Nephron progenitor cell (in vitro differentiated cells): ENCODE measurements around the gene TNRC6A.
"Not testable (repeated sequence)": the region's sequence is repeated elsewhere in the genome, so short reads cannot be mapped to it uniquely, and the experiment has no call there.

ENCODE experiments used
- DNase-seq: peaks from one replicate; pipeline ENCODE4 v3.0.0; 2021
- H3K27ac Mint-ChIP-seq: 2 replicates; pipeline ENCODE4 v1.8.0; 2021; ENCODE audit warnings: mild to moderate bottlenecking, moderate library complexity, mixed read lengths
- H3K27me3 Mint-ChIP-seq: 2 replicates; pipeline ENCODE4 v1.8.0; 2021; ENCODE audit warnings: mild to moderate bottlenecking, low read depth, mixed read lengths; ENCODE audit not compliant: poor library complexity
- H3K36me3 Mint-ChIP-seq: 2 replicates; pipeline ENCODE4 v1.8.0; 2021; ENCODE audit warnings: low read depth, mixed read lengths
- H3K4me1 Mint-ChIP-seq: 2 replicates; pipeline ENCODE4 v1.8.0; 2021; ENCODE audit warnings: mixed read lengths
- H3K4me3 Mint-ChIP-seq: 2 replicates; pipeline ENCODE4 v1.8.0; 2021; ENCODE audit warnings: mild to moderate bottlenecking, moderate library complexity, mixed read lengths
- H3K9me3 Mint-ChIP-seq: 2 replicates; pipeline ENCODE4 v1.8.0; 2021; ENCODE audit warnings: mild to moderate bottlenecking, moderate library complexity, mixed read lengths
- CTCF ChIP-seq: fragments of 200-600 bp; sonication (generic); IDR thresholded peaks from 2 replicates; pipeline ENCODE4 v1.5.0; 2021; ENCODE audit warnings: antibody characterized with exemption

TNRC6A gene

GRCh38 chr16:24736758-24737157 lies 7.3 kb downstream of the TNRC6A start:
- no peak for TF ChIP-seq CTCF
- peaks cover 58% of the 10 kb centered on the region for H3K36me3 Mint-ChIP-seq
- H3K4me3 Mint-ChIP-seq = no peak overlapping the region
- DNase-seq = no peak
- H3K9me3 Mint-ChIP-seq = no peaks in the 10 kb centered on the region
- H3K4me1 Mint-ChIP-seq = peaks cover 25% of the 10 kb centered on the region
- no peak overlapping the region for H3K27ac Mint-ChIP-seq
- H3K27me3 Mint-ChIP-seq = peaks cover 2% of the 10 kb centered on the region

GRCh38 chr16:24737391-24737871 lies 8.0 kb downstream of the TNRC6A start:
- Mint-ChIP-seq H3K36me3 (peaks cover 56% of the 10 kb centered on the region), H3K9me3 (no peaks in the 10 kb centered on the region), H3K27me3 (peaks cover 2% of the 10 kb centered on the region)

GRCh38 chr16:24737916-24738594 lies 8.6 kb downstream of the TNRC6A start:
- peaks cover 2% of the 10 kb centered on the region for H3K27me3 Mint-ChIP-seq
- peaks cover 16% of the 10 kb centered on the region for H3K4me1 Mint-ChIP-seq
- DNase-seq = no peak
- H3K36me3 Mint-ChIP-seq = peaks cover 52% of the 10 kb centered on the region
- H3K4me3 Mint-ChIP-seq = no peak overlapping the region
- peak overlapping the region; percentile 14 for H3K27ac Mint-ChIP-seq
- no peak for TF ChIP-seq CTCF
- no peaks in the 10 kb centered on the region for H3K9me3 Mint-ChIP-seq

More at GRCh38 chr16:24737391-24737871, 8.0 kb downstream of the TNRC6A start:
- TF ChIP-seq CTCF = no peak
- Mint-ChIP-seq H3K27ac (peak overlapping the region; percentile 2), H3K4me3 (no peak overlapping the region), H3K4me1 (peaks cover 19% of the 10 kb centered on the region)
- DNase-seq = no peak

- H3K36me3 Mint-ChIP-seq = peaks cover 44% of the 10 kb centered on the region
- H3K9me3 Mint-ChIP-seq = no peaks in the 10 kb centered on the region
- peaks cover 16% of the 10 kb centered on the region for H3K4me1 Mint-ChIP-seq
- TF ChIP-seq CTCF = no peak
- H3K4me3 Mint-ChIP-seq = no peak overlapping the region
- H3K27me3 Mint-ChIP-seq = peaks cover 2% of the 10 kb centered on the region
- H3K27ac Mint-ChIP-seq = no peak overlapping the region
- DNase-seq = no peak
Observed at GRCh38 chr16:24738895-24739294, 9.4 kb downstream of the TNRC6A start.

- no peak overlapping the region for H3K27ac Mint-ChIP-seq
- H3K36me3 Mint-ChIP-seq = peaks cover 55% of the 10 kb centered on the region
- no peak for TF ChIP-seq CTCF
- no peak for DNase-seq
- peaks cover 5% of the 10 kb centered on the region for H3K4me1 Mint-ChIP-seq
- peaks cover 2% of the 10 kb centered on the region for H3K27me3 Mint-ChIP-seq
- H3K4me3 Mint-ChIP-seq = no peak overlapping the region
- no peaks in the 10 kb centered on the region for H3K9me3 Mint-ChIP-seq
Observed at GRCh38 chr16:24741862-24742261, 12.4 kb downstream of the TNRC6A start.

- H3K27ac Mint-ChIP-seq, H3K4me1 Mint-ChIP-seq, DNase-seq, H3K27me3 Mint-ChIP-seq, H3K4me3 Mint-ChIP-seq, H3K9me3 Mint-ChIP-seq: not testable (repeated sequence)
- peaks cover 60% of the 10 kb centered on the region for H3K36me3 Mint-ChIP-seq
Observed at GRCh38 chr16:24742610-24743009, 13.2 kb downstream of the TNRC6A start.
